NCI-H2107 (cell line): Measurements from ENCODE around the gene HIBADH.

Experiments
- DNase-seq: peaks from one replicate; lab custom pipeline; 2025; lab: John Stamatoyannopoulos, UW

HIBADH gene

DNA sequence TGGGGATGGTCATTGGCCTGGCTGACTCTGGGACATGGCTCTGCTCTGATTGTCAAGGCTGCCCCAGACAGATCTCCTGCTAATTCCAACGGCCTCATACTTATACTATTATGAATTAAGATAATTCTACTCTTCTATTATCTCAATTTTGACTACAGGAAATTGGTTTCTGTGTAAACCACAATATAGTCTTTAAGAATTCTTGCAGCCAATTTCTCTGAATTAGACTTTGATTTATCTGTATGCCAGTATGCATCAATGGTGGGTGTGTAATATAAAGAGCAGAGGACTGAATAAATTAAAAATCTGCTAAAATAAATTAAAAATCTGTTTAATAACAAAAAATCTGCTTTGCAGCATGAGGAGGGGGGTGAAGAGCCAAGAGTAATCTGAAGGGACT lies 27.0 kb downstream of the HIBADH start:
- no peak for DNase-seq

DNA sequence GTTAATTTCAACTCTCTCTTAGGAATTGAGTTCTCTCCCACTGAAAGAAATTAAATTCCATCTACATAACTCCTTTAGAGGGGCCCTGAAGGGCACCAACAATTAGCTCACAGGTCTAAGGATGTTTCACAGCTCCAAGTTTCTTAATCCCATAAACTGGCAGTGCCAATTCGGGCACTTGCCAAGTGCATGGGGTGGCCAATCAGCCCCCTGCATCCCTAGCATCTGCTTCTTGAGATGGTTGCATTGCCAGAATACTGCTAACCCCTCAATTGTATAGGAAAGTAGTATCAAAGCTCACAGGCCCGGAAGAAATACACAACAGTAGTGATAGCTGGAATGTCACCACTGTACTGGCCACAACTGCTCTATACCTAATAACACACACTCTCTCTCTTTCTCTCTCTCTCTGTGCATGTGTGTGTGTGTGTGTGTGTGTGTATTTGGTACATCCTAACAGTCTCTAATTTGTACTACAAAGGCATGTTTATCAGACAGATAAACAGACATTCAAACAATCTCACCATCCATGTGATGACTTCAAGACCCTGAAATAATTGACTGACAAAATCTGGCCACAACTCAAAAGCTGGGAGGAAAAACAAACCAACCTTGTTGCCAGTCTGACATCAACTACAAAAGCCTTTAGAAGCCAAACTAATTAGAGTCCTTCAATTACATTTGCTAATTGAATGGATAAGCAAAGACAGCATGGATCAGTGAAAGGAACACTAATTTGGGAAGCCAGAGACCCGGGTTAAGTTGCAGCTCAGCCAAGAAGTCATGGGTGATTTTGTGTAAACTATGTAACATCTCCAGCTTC lies 27.8 kb downstream of the HIBADH start:
- DNase-seq = no peak

DNA sequence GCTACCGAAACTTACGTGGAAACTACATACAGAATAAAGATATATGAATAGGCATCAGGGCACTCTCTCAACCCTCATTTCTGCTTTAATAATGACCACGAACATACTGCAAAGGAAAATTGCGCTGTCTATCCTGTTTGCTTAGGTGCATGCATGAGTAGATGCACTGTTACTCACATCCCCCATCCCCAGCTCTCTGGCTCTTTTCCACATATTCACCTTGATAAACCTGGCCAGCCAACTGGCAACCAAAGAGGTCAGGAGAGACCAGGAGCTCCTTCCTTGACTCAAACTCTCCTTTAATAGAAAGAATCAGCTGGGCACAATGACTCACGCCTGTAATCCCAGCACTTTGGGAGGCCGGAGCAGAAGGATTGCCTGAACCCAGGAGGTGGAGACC lies 29.6 kb downstream of the HIBADH start:
- no peak for DNase-seq

DNA sequence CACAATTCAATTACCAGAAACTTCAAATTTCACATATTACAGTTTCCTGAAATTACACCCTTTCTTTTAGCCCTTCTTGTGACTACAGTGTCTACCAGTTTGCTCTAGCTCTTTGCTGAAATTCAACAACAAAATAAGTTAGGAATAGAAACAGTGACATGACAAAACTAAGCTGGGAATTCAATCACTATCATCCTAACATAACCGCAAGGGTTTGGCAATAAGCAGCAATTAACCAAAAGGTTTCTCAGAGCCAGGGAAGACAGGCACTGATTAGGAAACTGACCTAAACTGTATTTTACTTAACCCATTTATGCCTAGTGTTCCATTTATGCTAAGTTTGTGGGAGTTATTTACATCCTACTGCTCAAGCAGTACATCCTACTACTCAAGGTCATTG lies 31.3 kb downstream of the HIBADH start:
- no peak for DNase-seq

DNA sequence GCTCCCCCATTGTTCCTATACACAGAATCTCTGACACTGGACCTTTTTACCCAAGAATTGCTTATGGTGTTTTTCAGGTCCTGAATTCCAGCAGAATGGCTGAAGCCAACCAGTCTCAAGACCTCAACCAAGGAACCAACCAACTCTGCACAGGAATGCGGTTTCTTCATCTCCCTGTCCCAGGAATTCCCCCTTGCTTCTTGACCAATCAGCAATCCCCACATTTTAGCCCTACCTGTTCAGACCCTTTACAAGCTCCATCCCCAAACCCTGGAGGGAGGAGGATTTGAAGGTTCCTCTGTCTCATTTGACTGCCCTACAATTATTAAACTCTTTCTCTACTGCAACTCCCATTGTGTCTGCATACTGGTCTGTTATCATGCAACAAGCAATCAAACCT lies 35.5 kb downstream of the HIBADH start:
- no peak for DNase-seq

GRCh38 chr7:27619492-27619891 lies 43.2 kb downstream of the HIBADH start:
- DNase-seq = no peak

- DNase-seq = no peak
Measured at GRCh38 chr7:27617651-27618381, 44.9 kb downstream of the HIBADH start.

- DNase-seq = no peak
Measured at GRCh38 chr7:27616914-27617548, 45.7 kb downstream of the HIBADH start.

DNA sequence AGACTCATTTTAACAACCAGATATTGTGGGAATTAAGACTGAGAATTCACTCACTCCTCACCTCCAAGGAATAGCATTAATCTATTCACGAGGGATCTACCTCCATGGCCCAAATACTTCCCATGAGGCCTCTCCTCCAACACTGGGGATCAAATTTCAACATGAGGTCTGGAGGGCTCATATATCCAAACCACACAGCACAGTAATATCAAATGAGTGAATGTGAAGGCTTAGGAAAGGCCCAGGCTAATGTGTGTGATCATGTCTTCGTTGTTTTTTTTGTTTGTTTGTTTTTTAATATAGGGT lies 46.5 kb downstream of the HIBADH start:
- no peak for DNase-seq

DNA sequence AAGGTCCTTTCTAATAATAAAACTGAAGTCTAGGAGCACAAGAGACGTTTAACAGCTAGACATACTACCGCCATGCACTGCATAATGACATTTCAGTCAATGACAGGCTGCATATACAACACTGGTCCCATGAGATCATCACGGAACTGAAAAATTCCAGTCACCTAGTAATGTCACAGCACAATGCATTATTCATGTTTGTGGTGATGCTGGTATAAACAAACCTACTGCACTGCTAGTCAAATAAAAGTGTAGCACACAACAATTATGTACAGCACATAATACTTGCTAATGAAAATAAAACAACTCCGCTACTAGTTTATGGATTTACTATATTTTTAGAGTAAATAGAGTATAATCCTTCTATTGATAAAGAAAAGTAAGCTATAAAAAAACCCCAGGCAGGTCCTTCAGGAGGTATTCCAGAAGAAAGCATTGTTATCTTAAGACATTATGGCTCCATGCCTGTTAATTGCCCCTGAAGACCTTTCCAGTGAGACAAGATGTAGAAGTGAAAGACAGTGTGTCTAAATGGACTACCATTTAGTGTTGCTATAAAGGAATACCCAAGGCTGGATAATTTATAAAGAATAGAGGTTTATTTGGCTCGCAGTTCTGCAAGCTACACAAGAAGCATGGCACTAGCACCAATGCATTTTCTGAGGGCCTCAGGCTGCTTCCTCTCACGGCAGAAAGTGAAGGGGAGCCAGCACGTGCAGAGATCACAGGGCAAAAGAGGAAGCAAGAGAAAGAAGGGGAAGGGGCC lies 47.1 kb downstream of the HIBADH start:
- DNase-seq = no peak

DNA sequence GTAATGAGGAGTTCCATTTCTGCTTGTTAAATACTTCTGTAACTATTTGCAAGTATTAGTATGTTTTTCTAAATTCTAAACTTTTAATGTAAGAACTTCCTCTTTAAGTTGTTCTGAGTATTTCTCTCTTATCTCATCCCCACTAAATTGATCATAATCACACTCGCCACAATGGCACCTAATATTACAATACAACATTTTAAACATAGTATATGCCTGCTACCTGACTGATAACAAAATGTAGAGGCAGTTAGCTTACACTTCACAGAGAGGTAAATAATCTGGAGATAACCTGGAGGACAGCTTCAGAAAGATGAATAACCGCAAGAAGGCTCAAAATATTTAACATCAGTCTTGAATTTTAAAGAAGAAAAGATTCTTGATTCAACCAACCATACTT lies 48.6 kb downstream of the HIBADH start:
- no peak for DNase-seq

DNA sequence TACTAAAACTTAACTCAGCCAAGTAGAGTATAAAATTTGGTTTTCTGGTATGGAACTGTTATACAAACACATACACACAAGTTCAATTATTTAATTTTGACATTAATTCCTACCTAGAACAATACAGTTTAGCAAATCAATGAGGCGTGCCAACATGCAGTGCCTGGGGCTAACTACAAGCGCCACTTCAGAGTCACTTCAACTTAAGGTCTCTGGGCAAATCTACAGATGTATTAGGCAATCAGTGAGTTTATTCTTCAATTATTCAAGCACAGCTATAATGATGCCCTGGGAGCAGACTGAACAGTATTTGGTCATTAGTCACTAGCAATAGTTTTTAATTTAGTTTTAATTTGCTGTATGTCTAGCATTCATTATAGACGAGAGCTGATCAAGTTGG lies 51.6 kb downstream of the HIBADH start:
- DNase-seq = no peak

DNA sequence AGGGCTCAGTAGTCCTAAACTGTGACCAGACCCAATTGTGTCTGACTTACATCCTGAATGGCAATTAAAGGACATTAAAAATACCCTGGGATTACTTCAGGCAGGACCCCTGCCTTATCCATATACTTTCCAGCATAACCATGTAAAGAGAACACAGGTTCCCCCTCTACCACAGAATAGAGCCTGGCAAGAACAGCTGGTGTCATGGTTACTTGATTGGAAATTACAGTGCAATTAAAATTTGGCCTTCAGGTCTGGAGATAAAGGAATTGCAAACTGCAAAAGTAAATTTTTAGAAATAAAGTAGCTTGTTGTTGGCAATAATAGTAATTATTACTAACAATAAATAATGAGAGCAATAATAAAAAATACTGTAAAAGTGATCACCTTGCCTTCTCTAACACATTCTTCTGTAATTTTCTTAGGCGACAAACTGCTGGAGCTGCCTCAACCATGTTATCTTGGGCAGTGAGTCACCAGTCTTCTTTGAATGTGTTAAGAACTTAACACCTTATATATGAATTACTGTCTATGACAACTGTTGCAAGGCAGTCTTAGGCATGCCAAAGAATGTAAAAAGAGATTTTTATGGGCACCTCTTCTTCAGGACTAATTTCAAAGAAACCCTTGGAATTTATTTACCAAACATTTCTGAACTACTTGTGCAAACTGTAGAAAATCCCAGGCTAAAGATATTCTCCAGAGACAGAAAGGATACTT lies 53.7 kb downstream of the HIBADH start:
- DNase-seq = no peak

DNA sequence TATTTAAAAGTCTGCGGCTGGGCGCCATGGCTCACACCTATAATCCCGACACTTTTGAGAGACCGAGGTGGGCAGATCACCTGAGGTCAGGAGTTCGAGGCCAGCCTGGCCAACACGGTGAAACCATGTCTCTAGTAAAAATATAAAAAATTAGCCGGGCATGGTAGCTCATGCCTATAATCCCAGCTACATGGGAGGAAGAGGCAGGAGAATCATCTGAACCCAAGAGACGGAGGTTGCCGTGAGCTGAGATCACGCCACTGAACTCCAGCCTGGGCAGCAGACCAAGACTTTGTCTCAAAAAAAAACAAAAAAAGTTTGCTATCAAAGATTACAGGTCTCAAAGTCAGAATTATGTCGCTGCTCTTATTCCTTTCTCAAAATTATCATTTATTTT lies 55.5 kb downstream of the HIBADH start:
- no peak for DNase-seq

DNA sequence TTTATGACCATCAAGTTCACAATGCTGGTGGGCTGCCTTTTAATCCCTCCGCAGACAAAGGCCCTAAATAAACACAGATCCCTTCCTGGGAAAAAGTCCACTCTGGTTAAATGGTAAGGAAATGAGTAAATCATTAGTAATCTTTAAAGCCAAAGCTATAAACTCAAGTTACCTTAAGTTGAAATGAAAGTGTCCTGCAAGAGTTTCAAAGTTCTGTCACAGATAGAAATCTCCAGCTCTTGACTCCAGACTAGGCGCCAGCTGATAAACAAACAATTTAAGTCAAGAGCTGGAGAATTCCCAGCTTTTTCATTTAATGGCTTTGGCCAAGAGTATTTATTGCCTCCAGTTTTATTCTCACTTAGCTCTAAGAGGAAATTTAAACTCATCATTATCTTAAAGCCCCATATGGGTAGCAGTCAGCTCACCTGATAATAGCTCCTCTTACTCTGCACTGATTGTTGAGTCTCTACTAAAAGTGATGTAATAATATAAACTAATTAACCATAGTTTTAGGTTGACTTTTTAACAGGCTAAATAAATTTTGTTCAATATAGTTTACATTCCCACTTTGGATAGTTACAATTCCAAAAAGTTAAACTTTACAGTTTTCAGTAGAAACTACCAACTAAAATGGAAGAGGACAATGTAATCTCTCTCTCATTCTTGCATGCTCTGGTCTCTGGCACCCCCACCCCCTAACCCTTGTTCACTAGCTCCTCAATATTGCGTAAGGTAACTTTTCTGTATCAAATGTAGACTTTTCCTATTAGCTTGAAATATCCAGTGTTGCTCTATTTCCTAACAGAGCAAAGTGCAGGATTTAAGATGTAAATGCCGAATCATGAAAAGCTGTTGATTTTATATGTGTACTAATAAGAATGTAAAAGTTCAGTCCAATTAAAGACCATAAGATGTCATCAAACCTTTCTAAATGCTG lies 56.1 kb downstream of the HIBADH start:
- no peak for DNase-seq

DNA sequence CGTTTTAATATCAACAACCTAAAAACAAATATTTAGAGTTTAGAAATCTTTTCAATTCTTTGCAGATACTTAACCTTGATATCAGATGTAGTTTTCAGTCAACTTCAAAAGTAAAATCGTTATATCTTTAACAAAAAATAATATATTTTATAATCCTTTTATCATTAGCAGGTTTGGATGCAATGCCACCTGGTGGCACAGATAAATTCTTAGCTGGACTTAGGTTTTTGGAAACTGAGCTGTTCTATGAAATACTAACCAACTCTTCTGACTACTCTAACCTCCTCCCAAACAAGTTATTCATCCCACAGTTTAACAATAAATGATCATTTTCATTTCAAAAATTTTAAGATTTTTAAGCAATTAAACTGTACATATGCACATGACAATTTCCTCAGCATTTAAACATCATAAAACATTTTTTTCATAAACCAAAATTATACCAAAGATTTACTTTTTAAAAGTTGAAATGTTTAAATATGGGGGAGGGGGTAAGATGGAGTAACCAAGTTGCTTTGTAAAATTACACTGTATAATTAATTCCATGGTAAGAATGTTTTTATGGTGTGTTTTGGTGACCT lies 56.9 kb downstream of the HIBADH start:
- DNase-seq = no peak

- no peak for DNase-seq
Measured at GRCh38 chr7:27605283-27605682, 57.4 kb downstream of the HIBADH start.

- DNase-seq = no peak
Measured at GRCh38 chr7:27603813-27604212, 58.9 kb downstream of the HIBADH start.

DNA sequence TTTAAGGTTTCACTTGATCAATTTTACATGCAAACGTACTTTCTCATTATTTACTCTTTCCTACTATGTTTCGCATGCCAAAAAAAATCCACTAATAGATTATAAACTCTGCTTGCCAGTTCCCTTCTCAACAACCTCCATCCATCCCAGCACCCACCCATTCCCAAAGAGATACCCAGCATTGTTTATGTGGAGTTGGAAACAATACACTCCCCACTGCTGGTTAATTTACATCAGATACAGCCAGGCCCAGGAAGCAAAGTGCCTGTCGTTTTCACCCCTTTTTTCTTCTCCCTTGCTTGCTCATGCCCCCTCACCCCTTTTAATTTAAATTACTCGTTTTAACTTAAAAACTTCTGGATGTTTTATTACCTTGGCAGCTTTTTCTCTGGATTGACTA lies 59.9 kb downstream of the HIBADH start:
- no peak for DNase-seq

- DNase-seq = no peak
Measured at GRCh38 chr7:27601217-27601616, 61.5 kb downstream of the HIBADH start.
